ENCODE results near the gene MYL4.
"Not testable (repeated sequence)": the region's sequence is repeated elsewhere in the genome, so short reads cannot be mapped to it uniquely, and the experiment has no call there.

MYL4 gene

GRCh38 chr17:47193931-47194511 is 15.1 kb upstream of the MYL4 start:
- no peak for DNase-seq

- no peak for DNase-seq
Measured at GRCh38 chr17:47197821-47198220, 11.3 kb upstream of the MYL4 start.

- DNase-seq: no peak
Measured at GRCh38 chr17:47199627-47200324, 9.4 kb upstream of the MYL4 start.

GRCh38 chr17:47200325-47200664 is 8.9 kb upstream of the MYL4 start:
- no peak for DNase-seq

GRCh38 chr17:47201166-47201565 is 8.0 kb upstream of the MYL4 start:
- no peak for DNase-seq

- peak; percentile 30 to 34 for DNase-seq
Measured at GRCh38 chr17:47203984-47204721, 5.0 kb upstream of the MYL4 start.

- peak in 1 of 2 donors; percentile 11 for DNase-seq
Measured at GRCh38 chr17:47204722-47205418, 4.3 kb upstream of the MYL4 start.

GRCh38 chr17:47205419-47205963 is 3.7 kb upstream of the MYL4 start:
- peak; percentile 44 to 51 for DNase-seq

- DNase-seq: no peak
Measured at GRCh38 chr17:47207143-47208067, 1.7 kb upstream of the MYL4 start.

GRCh38 chr17:47209499-47209898 is 351 bp downstream of the MYL4 start:
- no peak for DNase-seq

- no peak for DNase-seq
Measured at GRCh38 chr17:47210105-47210504, 957 bp downstream of the MYL4 start.

GRCh38 chr17:47210779-47211178 is 1.6 kb downstream of the MYL4 start:
- no peak for DNase-seq

- no peak for DNase-seq
Measured at GRCh38 chr17:47212458-47212857, 3.3 kb downstream of the MYL4 start.

- DNase-seq: no peak
Measured at GRCh38 chr17:47213540-47213939, 4.4 kb downstream of the MYL4 start.

- no peak for DNase-seq
Measured at GRCh38 chr17:47214931-47215330, 5.8 kb downstream of the MYL4 start.

- not testable (repeated sequence) for DNase-seq
Measured at GRCh38 chr17:47216821-47217220, 7.7 kb downstream of the MYL4 start.

- DNase-seq: not testable (repeated sequence)
Measured at GRCh38 chr17:47217279-47217678, 8.1 kb downstream of the MYL4 start.

- no peak for DNase-seq
Measured at GRCh38 chr17:47218896-47219430, 9.8 kb downstream of the MYL4 start.

GRCh38 chr17:47219621-47220475 is 10.7 kb downstream of the MYL4 start:
- DNase-seq: no peak

GRCh38 chr17:47220531-47220999 is 11.4 kb downstream of the MYL4 start:
- no peak for DNase-seq

GRCh38 chr17:47221154-47221553 is 12.0 kb downstream of the MYL4 start:
- no peak for DNase-seq

Measured in stimulated activated CD4-positive, alpha-beta T cell treated with anti-CD3 and anti-CD28 coated beads, Interleukin-2, amount 100 ng/mL, for 48 hours (primary cell).